Measurements from ENCODE around the gene BDH2. TPM values are rescaled to one million over a fixed set of nuclear protein-coding genes. Genes with fewer than 3 reads are reported as not detected.

Gene BDH2
- total RNA-seq, 1 donor from 2014 or later = 27.5 TPM

DNA sequence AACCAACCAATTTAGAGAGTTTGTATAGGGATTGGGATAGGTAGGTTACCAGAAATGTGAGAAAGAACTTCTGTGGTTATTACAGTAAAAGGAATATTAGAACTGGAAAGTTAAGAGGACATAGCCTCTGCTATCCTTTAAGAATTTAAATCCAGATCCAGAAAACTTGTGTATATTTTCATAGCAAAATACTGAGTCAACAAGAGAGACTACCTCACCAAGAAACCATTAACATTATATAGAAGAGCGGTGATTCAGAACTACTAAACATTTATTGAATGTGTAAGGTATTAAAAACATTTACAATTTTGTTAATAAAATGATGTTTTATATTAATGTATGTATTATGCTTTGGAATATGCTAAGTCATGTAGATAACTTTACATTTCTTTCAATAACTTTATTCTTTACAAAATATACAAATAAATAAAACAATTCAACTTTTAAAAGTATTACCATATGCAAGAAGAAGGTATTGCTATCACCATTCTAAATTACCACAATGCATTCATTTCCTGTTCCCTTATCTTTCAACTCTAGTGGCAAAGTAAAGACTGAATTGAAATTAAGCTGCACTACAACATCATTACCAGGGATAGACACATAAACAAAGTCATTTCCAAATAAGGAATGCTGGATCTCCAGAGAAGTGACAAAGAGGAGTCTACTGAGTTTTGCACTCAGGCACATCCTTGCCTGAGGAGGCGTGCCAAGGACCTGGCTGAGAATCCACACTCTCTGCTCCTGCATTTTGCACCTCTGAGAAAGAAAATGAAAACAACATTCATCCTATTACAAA is 6.1 kb upstream of the BDH2 start:
- no peak overlapping the region for H3K4me3 Mint-ChIP-seq (ENCODE audit: unreplicated experiment)
- TF ChIP-seq, protein P1, sequence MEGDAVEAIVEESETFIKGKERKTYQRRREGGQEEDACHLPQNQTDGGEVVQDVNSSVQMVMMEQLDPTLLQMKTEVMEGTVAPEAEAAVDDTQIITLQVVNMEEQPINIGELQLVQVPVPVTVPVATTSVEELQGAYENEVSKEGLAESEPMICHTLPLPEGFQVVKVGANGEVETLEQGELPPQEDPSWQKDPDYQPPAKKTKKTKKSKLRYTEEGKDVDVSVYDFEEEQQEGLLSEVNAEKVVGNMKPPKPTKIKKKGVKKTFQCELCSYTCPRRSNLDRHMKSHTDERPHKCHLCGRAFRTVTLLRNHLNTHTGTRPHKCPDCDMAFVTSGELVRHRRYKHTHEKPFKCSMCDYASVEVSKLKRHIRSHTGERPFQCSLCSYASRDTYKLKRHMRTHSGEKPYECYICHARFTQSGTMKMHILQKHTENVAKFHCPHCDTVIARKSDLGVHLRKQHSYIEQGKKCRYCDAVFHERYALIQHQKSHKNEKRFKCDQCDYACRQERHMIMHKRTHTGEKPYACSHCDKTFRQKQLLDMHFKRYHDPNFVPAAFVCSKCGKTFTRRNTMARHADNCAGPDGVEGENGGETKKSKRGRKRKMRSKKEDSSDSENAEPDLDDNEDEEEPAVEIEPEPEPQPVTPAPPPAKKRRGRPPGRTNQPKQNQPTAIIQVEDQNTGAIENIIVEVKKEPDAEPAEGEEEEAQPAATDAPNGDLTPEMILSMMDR (IDR thresholded peaks at IDR 0.05) = no peak
- no peaks in the 10 kb centered on the region for H3K36me3 Mint-ChIP-seq (ENCODE audit: low read depth)
- no peak overlapping the region for H3K27ac Mint-ChIP-seq (ENCODE audit: unreplicated experiment)
- no peaks in the 10 kb centered on the region for H3K27me3 Mint-ChIP-seq (ENCODE audit: low read depth)
- DNase-seq (ENCODE audit: low spot score) = no peak
- H3K4me1 Mint-ChIP-seq (ENCODE audit: low read depth) = no peaks in the 10 kb centered on the region
- no peaks in the 10 kb centered on the region for H3K9me3 Mint-ChIP-seq (ENCODE audit: low read depth)

DNA sequence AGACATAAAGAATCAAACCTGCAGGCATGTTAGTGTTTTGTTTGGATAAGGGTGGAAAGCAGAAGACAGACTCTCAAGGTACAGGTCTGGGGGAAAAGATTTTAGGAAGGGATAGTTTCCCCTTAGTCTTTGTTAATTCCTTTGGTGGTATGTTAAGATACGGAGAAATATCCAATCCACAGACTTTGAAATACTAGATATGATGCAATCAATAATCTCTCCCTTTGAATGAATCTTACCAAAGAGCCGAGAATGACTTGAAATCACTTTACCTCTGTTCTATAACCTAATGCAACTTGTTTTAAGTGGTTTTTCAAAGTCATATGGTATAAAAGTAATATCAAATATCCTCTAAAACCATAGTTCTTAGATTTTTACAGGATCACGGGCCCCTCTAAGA is 5.3 kb upstream of the BDH2 start:
- no peaks in the 10 kb centered on the region for H3K27me3 Mint-ChIP-seq (ENCODE audit: low read depth)
- TF ChIP-seq, protein P1 (IDR thresholded peaks at IDR 0.05) = no peak
- H3K36me3 Mint-ChIP-seq (ENCODE audit: low read depth) = no peaks in the 10 kb centered on the region
- no peak overlapping the region for H3K27ac Mint-ChIP-seq (ENCODE audit: unreplicated experiment)
- DNase-seq (ENCODE audit: low spot score) = no peak
- no peaks in the 10 kb centered on the region for H3K9me3 Mint-ChIP-seq (ENCODE audit: low read depth)
- H3K4me3 Mint-ChIP-seq (ENCODE audit: unreplicated experiment) = no peak overlapping the region
- no peaks in the 10 kb centered on the region for H3K4me1 Mint-ChIP-seq (ENCODE audit: low read depth)

DNA sequence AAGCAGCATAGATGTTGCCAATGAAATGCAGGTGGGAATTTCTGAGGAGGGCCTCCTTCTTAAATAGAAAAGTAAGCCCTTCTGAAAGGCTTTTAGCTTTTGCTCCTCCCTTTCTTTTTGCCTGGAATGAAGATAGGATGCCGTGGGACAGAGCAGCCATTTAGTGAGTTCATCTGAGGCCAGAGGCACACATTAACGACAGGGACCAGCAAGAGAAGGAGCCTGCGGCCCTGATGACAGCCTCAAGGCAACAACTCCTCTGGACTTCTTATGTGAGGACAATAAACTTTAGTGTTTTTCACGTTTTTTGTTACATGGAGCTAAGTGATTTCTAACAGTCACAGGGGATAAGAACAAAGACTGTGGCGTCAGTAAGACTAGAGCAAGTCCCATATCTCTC is 1.1 kb upstream of the BDH2 start:
- TF ChIP-seq, protein P1 (IDR thresholded peaks at IDR 0.05) = no peak
- Mint-ChIP-seq H3K4me3 (ENCODE audit: unreplicated experiment) (no peak overlapping the region), H3K27ac (ENCODE audit: unreplicated experiment) (no peak overlapping the region), H3K4me1 (ENCODE audit: low read depth) (peaks cover 16% of the 10 kb centered on the region), H3K9me3 (ENCODE audit: low read depth) (no peaks in the 10 kb centered on the region), H3K27me3 (ENCODE audit: low read depth) (no peaks in the 10 kb centered on the region), H3K36me3 (ENCODE audit: low read depth) (no peaks in the 10 kb centered on the region)
- DNase-seq (ENCODE audit: low spot score) = no peak

DNA sequence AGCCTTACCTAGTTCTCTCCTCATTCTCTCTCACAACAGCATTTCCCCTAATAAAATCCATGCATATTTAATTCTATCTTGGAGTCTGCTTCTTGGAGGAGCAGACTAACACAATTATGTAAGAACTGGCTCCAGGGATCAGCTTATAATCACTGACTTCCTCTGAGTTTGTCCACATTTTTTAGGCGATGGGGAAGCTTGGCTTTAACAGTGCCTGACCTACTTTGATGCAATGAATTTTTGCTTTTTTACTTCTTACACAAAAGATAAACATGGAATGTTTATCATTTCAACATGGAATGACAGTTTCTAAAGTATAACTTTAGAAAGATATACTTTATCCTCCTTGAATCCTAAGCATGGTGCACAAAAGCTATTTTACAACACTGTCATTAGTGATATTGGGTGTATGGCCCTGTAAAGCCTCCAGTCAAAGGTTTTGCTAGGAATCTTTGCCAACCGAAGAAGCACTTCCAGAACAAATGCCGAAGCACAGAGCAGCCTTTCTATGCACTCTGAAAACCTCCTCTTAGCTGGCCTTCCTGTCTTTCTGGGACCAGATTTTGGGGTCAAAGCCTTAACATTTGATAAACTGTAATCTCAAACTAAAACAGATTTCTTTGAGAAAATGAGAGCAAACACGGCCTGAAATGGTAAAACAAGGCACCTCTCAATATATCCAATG is 736 bp downstream of the BDH2 start:
- Mint-ChIP-seq H3K27ac (ENCODE audit: unreplicated experiment) (peak overlapping the region; percentile 93), H3K4me3 (ENCODE audit: unreplicated experiment) (peak overlapping the region; percentile 78), H3K27me3 (ENCODE audit: low read depth) (no peaks in the 10 kb centered on the region), H3K36me3 (ENCODE audit: low read depth) (no peaks in the 10 kb centered on the region), H3K4me1 (ENCODE audit: low read depth) (peaks cover 16% of the 10 kb centered on the region), H3K9me3 (ENCODE audit: low read depth) (no peaks in the 10 kb centered on the region)
- TF ChIP-seq, protein P1 (IDR thresholded peaks at IDR 0.05) = no peak
- DNase-seq (ENCODE audit: low spot score) = no peak

DNA sequence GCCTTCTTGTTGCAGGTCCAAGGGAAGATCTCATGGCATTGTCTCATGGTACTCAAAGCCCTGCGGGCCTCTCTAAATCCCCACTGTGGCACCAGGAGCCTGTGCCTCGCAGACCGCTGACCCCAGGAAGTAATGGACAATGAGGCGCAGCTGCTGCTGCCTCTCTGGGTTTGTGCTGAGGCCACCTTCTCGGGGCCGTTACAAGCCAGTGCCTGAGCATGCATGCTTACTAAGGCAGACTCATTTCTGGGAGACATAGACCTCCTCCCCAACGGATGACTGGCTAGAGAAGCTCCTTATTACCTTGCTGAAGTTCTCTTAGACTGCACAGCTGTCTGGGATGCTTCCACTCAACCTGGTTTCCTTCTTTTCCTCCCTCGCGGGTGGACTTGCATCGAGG is 1.3 kb downstream of the BDH2 start:
- peak overlapping the region; percentile 93 for H3K27ac Mint-ChIP-seq (ENCODE audit: unreplicated experiment)
- H3K9me3 Mint-ChIP-seq (ENCODE audit: low read depth) = no peaks in the 10 kb centered on the region
- H3K4me1 Mint-ChIP-seq (ENCODE audit: low read depth) = peaks cover 16% of the 10 kb centered on the region
- H3K36me3 Mint-ChIP-seq (ENCODE audit: low read depth) = no peaks in the 10 kb centered on the region
- H3K4me3 Mint-ChIP-seq (ENCODE audit: unreplicated experiment) = peak overlapping the region; percentile 78
- TF ChIP-seq, protein P1 (IDR thresholded peaks at IDR 0.05) = no peak
- no peaks in the 10 kb centered on the region for H3K27me3 Mint-ChIP-seq (ENCODE audit: low read depth)
- DNase-seq (ENCODE audit: low spot score) = no peak

Measured in chondrocyte (in vitro differentiated cells).